ENCODE data around the gene RPS6KC1. TPM values are rescaled to one million over a fixed set of nuclear protein-coding genes. Genes with fewer than 3 reads are reported as not detected.

The RPS6KC1 gene
- total and polyA plus RNA-seq, 9 of the 15 experiments (the other 6 are each of a cell fraction or from before 2014, with no cell fraction given): 4.3 to 34.6 (median 20.9) TPM

- TF ChIP-seq, protein P1, sequence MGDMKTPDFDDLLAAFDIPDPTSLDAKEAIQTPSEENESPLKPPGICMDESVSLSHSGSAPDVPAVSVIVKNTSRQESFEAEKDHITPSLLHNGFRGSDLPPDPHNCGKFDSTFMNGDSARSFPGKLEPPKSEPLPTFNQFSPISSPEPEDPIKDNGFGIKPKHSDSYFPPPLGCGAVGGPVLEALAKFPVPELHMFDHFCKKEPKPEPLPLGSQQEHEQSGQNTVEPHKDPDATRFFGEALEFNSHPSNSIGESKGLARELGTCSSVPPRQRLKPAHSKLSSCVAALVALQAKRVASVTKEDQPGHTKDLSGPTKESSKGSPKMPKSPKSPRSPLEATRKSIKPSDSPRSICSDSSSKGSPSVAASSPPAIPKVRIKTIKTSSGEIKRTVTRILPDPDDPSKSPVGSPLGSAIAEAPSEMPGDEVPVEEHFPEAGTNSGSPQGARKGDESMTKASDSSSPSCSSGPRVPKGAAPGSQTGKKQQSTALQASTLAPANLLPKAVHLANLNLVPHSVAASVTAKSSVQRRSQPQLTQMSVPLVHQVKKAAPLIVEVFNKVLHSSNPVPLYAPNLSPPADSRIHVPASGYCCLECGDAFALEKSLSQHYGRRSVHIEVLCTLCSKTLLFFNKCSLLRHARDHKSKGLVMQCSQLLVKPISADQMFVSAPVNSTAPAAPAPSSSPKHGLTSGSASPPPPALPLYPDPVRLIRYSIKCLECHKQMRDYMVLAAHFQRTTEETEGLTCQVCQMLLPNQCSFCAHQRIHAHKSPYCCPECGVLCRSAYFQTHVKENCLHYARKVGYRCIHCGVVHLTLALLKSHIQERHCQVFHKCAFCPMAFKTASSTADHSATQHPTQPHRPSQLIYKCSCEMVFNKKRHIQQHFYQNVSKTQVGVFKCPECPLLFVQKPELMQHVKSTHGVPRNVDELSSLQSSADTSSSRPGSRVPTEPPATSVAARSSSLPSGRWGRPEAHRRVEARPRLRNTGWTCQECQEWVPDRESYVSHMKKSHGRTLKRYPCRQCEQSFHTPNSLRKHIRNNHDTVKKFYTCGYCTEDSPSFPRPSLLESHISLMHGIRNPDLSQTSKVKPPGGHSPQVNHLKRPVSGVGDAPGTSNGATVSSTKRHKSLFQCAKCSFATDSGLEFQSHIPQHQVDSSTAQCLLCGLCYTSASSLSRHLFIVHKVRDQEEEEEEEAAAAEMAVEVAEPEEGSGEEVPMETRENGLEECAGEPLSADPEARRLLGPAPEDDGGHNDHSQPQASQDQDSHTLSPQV (IDR thresholded peaks at IDR 0.05): no peak
These were observed 84.5 kb downstream of the RPS6KC1 start (continued) for GRCh38 chr1:213135572-213135971.

DNA sequence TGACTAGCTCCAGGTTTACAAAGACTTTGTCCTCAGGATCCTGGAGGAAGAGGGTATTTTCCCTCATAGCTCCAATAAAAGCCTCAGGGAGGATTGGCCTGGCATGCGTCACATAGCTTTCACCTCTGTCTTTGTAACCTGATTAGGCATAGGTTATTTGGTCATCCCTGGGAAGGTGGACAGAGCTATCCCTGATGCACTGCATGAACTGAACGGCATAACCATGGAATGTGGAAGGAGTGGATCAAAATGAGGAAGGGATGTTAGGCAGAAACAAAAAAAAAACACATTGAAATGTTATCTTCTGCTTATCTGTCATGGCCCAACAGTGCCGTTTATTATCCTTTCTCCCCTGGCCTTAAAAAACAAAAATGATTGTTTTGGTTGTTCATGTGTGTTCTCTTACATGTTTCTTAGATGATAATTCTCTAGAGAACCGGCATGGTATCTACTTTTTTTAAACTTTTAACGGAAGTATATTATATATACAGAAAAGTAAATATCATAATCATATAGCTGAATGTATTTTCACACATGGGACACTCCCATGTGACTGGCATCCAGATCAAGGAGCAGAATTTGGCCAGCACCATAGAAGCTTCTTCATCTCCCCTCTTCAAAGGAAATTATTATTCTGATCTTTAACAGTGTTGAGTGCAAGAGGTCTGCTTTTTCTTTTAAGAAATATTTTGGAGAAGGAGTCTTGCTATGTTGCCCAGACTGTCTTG lies 85.3 kb downstream of the RPS6KC1 start:
- Histone ChIP-seq H3K9ac (ENCODE audit: insufficient read depth in 1 of 2, low read depth in 2 of 2, low read length in 2 of 2) (no peak overlapping the region), H3K4me1 (replicated peaks in 1 of 2; ENCODE audit: control insufficient read depth in 2 of 2, insufficient read depth in 2 of 2, low read length in 2 of 2) (peaks cover 0 to 15% of the 10 kb centered on the region in 2 experiments; a peak in 2 of 5 replicates), H3K27me3 (ENCODE audit: control insufficient read depth in 2 of 2, insufficient read depth in 2 of 2, low read length in 2 of 2) (no peaks in the 10 kb centered on the region), H3K4me3 (no peak overlapping the region), H3K36me3 (ENCODE audit: control insufficient read depth, insufficient read depth, low read length) (0 out of 3 replicates have a peak, but pooled peaks cover 2% of the 10 kb centered on the region), H2AFZ (ENCODE audit: low read depth, low read length) (no peak overlapping the region), H3K9me1 (ENCODE audit: control insufficient read depth, insufficient read depth, low read length) (no peaks in the 10 kb centered on the region), H3K27ac (ENCODE audit: extremely low read depth, low read depth, low read length) (peak overlapping the region; percentile 11; the same call in 1 of the 3 replicates), H3K4me2 (ENCODE audit: insufficient read depth, low read length) (no peak overlapping the region), H3K9me3 (replicated peaks; ENCODE audit: control insufficient read depth, insufficient read depth, low read depth, low read length) (peaks cover 4% of the 10 kb centered on the region), H3K79me2 (ENCODE audit: control insufficient read depth, insufficient read depth, low read length) (peaks cover 45% of the 10 kb centered on the region), H4K20me1 (replicated peaks; ENCODE audit: control insufficient read depth, insufficient read depth, low read length) (no peaks in the 10 kb centered on the region)
- WGBS (ENCODE audit: insufficient coverage, low coverage, missing lambda C conversion rate): 25% methylated on average over 5 of the region's 5 CpGs
- intact Hi-C loops (cut with micrococcal nuclease): no loop called here
- ChIA-PET POLR2A (no interaction called here), CTCF (ENCODE audit: low intra/inter-chr PET ratio) (no interaction called here)
- FAIRE-seq (no peak), DNase-seq (ENCODE audit: extremely low read depth in 1 of 4, low spot score in 3 of 4) (peak in 1 of 4 experiments; percentile 15), ATAC-seq (peak; percentile 56)
- in situ Hi-C loops (cut with MboI): no loop called here
- no TSS peak for BruUV-seq (replicated peaks)
- TF ChIP-seq, protein P2, sequence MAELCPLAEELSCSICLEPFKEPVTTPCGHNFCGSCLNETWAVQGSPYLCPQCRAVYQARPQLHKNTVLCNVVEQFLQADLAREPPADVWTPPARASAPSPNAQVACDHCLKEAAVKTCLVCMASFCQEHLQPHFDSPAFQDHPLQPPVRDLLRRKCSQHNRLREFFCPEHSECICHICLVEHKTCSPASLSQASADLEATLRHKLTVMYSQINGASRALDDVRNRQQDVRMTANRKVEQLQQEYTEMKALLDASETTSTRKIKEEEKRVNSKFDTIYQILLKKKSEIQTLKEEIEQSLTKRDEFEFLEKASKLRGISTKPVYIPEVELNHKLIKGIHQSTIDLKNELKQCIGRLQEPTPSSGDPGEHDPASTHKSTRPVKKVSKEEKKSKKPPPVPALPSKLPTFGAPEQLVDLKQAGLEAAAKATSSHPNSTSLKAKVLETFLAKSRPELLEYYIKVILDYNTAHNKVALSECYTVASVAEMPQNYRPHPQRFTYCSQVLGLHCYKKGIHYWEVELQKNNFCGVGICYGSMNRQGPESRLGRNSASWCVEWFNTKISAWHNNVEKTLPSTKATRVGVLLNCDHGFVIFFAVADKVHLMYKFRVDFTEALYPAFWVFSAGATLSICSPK (IDR thresholded peaks at IDR 0.05; ENCODE audit: borderline replicate concordance): no peak
- TF ChIP-seq MEIS2 (IDR thresholded peaks at IDR 0.05; ENCODE audit: partially characterized antibody) (peak; percentile 8), HDGF (IDR thresholded peaks at IDR 0.05) (no peak), SMARCA4 (IDR thresholded peaks at IDR 0.05) (0 out of 2 replicates have a peak, but pooled peaks have one; percentile 22), SOX6 (IDR thresholded peaks at IDR 0.05) (peak; percentile 62; the same call in 1 of the 2 replicates), ARID1B (IDR thresholded peaks at IDR 0.05) (peak; percentile 29; the same call in 1 of the 2 replicates), HMBOX1 (IDR thresholded peaks at IDR 0.05) (peak; percentile 20; the same call in 1 of the 2 replicates), CBFA2T3 (IDR thresholded peaks at IDR 0.05) (0 out of 2 replicates have a peak, but pooled peaks have one; percentile 7), SMARCB1 (IDR thresholded peaks at IDR 0.05; ENCODE audit: insufficient read length, low read depth) (peak; percentile 24), BDP1 (IDR thresholded peaks at IDR 0.05; ENCODE audit: insufficient read depth, insufficient read length) (no peak), ATF2 (CRISPR knock-in tag; IDR thresholded peaks at IDR 0.05) (no peak), ZNF384 (IDR thresholded peaks at IDR 0.05; ENCODE audit: low read depth, low read length) (peak; percentile 58; the same call in 1 of the 2 replicates)

All from K562 (cell line).